H1 (cell line): ENCODE results near the gene FIG4. TPM values are rescaled to one million over a fixed set of nuclear protein-coding genes. Genes with fewer than 3 reads are reported as not detected.

Source experiments
- CTCF ChIA-PET: fragments of 300-600 bp; sonication (Branson Sonifier 250); formaldehyde crosslinking; loops from one replicate; lab custom pipeline; 2021; ENCODE audit not compliant: partially characterized antibody; lab: Charles Lee
- POLR2A ChIA-PET: fragments of 300-600 bp; sonication (Branson Sonifier 250); formaldehyde crosslinking; loops from one replicate; lab custom pipeline; 2021; ENCODE audit warnings: inconsistent platforms; ENCODE audit not compliant: partially characterized antibody; lab: Charles Lee
- DNase-seq, 2 experiments: peaks; one replicate each; pipeline versions ENCODE4 v3.0.0 to v3.0.0-alpha.2; 2010 to 2022; ENCODE audit warnings: low spot score in 2 of 2, low read depth in 1 of 2, mixed read lengths in 1 of 2
- FAIRE-seq: peaks from 2 replicates; lab custom pipeline; 2011; peaks lifted over from hg19 to GRCh38; lab: Jason Lieb, UNC
- H2AFZ ChIP-seq: 2 replicates; pipeline ENCODE4 v1.8.1; 2012; ENCODE audit warnings: low read length, inconsistent platforms
- H2AK5ac ChIP-seq: 2 replicates; pipeline ENCODE4 v1.6.1; 2013; ENCODE audit warnings: low read depth, low read length
- H2BK120ac ChIP-seq: replicated peaks from 2 replicates; pipeline ENCODE3; 2013; ENCODE audit warnings: low read depth, low read length, inconsistent platforms
- H2BK12ac ChIP-seq: 2 replicates; pipeline ENCODE4 v1.6.1; 2013; ENCODE audit warnings: low read depth, low read length
- H2BK15ac ChIP-seq: 2 replicates; pipeline ENCODE4 v1.6.1; 2013; ENCODE audit warnings: low read length
- H2BK20ac ChIP-seq: 2 replicates; pipeline ENCODE4 v1.6.1; 2013; ENCODE audit warnings: low read length
- H2BK5ac ChIP-seq: 2 replicates; pipeline ENCODE4 v1.6.1; 2013; ENCODE audit warnings: low read depth, low read length
- H3K14ac ChIP-seq: 2 replicates; pipeline ENCODE4 v1.6.1; 2013; ENCODE audit warnings: inconsistent platforms; ENCODE audit not compliant: insufficient read length
- H3K18ac ChIP-seq: 2 replicates; pipeline ENCODE4 v1.6.1; 2013; ENCODE audit warnings: low read length; ENCODE audit errors: extremely low read depth
- H3K23ac ChIP-seq: 2 replicates; pipeline ENCODE4 v1.6.1; 2013; ENCODE audit warnings: inconsistent platforms; ENCODE audit not compliant: insufficient read length
- H3K23me2 ChIP-seq: 2 replicates; pipeline ENCODE4 v1.6.1; 2013; ENCODE audit warnings: low read depth, low read length
- H3K27ac ChIP-seq: 2 replicates; pipeline ENCODE4 v1.6.1; 2011; ENCODE audit warnings: low read depth, low read length, inconsistent platforms
- H3K27me3 ChIP-seq, 4 experiments: replicated peaks in 1 of 4; 1 replicate in 1 of 4; 2 replicates in 3 of 4; pipeline versions ENCODE4 v1.6.1 to v1.8.1; 2011 to 2013; ENCODE audit warnings: low read length in 3 of 4, mild to moderate bottlenecking in 3 of 4, inconsistent platforms in 2 of 4, mixed read lengths in 2 of 4, moderate library complexity in 1 of 4; ENCODE audit not compliant: control insufficient read depth in 3 of 4, insufficient read depth in 3 of 4; ENCODE audit errors: extremely low read depth in 1 of 4
- H3K36me3 ChIP-seq, 4 experiments: 2 replicates each; pipeline versions ENCODE4 v1.6.1 to v1.8.1; 2011 to 2013; ENCODE audit warnings: mild to moderate bottlenecking in 4 of 4, low read length in 3 of 4, moderate library complexity in 2 of 4, control low read depth in 1 of 4, inconsistent platforms in 1 of 4; ENCODE audit not compliant: insufficient read depth in 4 of 4, control insufficient read depth in 2 of 4
- H3K4ac ChIP-seq: replicated peaks from 2 replicates; pipeline ENCODE3; 2013; ENCODE audit warnings: low read length, low read depth, mixed read lengths, inconsistent platforms; ENCODE audit not compliant: insufficient read length
- H3K4me1 ChIP-seq, 4 experiments: replicated peaks in 1 of 4; 1 replicate in 1 of 4; 2 replicates in 3 of 4; pipeline versions ENCODE4 v1.6.1 to v1.8.1; 2011 to 2013; ENCODE audit warnings: low read length in 3 of 4, inconsistent platforms in 2 of 4, mixed read lengths in 1 of 4; ENCODE audit not compliant: insufficient read depth in 4 of 4, control insufficient read depth in 3 of 4
- H3K4me2 ChIP-seq, 2 experiments: 2 replicates each; pipeline versions ENCODE4 v1.6.1 to v1.8.1; 2011 to 2013; ENCODE audit warnings: low read depth in 2 of 2, low read length in 2 of 2, control low read depth in 1 of 2, inconsistent platforms in 1 of 2, mild to moderate bottlenecking in 1 of 2; ENCODE audit not compliant: insufficient read depth in 1 of 2
- H3K4me3 ChIP-seq, 4 experiments: fragments of 200-600, 300-600 bp in 1 of 4; sonication (generic), shearing (Covaris generic), sonication (Bioruptor Twin) in 1 of 4; 2 replicates each; pipeline versions ENCODE4 v1.5.1 to v1.8.1; 2011 to 2016; ENCODE audit warnings: low read length in 4 of 4, low read depth in 3 of 4, control low read depth in 2 of 4, inconsistent platforms in 2 of 4, mild to moderate bottlenecking in 2 of 4, mixed read lengths in 1 of 4, moderate library complexity in 1 of 4; ENCODE audit not compliant: insufficient read depth in 2 of 4; ENCODE audit errors: extremely low read depth in 1 of 4
- H3K56ac ChIP-seq: replicated peaks from 2 replicates; pipeline ENCODE3; 2013; ENCODE audit warnings: low read depth, mild to moderate bottlenecking, mixed read lengths, low read length, inconsistent platforms; ENCODE audit not compliant: insufficient read length
- H3K79me1 ChIP-seq: 2 replicates; pipeline ENCODE4 v1.6.1; 2013; ENCODE audit warnings: low read depth, low read length, control low read depth
- H3K79me2 ChIP-seq, 2 experiments: 2 replicates each; pipeline versions ENCODE4 v1.6.1 to v1.8.1; 2012 to 2013; ENCODE audit warnings: low read length in 2 of 2, mild to moderate bottlenecking in 2 of 2, inconsistent platforms in 1 of 2; ENCODE audit not compliant: insufficient read depth in 2 of 2, control insufficient read depth in 1 of 2
- H3K9ac ChIP-seq, 4 experiments: replicated peaks in 1 of 4; 1 replicate in 1 of 4; 2 replicates in 3 of 4; pipeline versions ENCODE4 v1.6.1 to v1.8.1; 2011 to 2013; ENCODE audit warnings: low read depth in 3 of 4, low read length in 3 of 4, control low read depth in 2 of 4, mild to moderate bottlenecking in 2 of 4, moderate library complexity in 2 of 4, inconsistent platforms in 1 of 4; ENCODE audit errors: extremely low read depth in 1 of 4
- H3K9me3 ChIP-seq, 2 experiments: 2 replicates each; pipeline versions ENCODE4 v1.6.1 to v1.8.1; 2012 to 2013; ENCODE audit warnings: mild to moderate bottlenecking in 2 of 2, moderate library complexity in 2 of 2, control low read depth in 1 of 2, inconsistent platforms in 1 of 2, low read depth in 1 of 2, low read length in 1 of 2, mixed read lengths in 1 of 2; ENCODE audit not compliant: insufficient read depth in 2 of 2
- H4K20me1 ChIP-seq, 2 experiments: replicated peaks in 1 of 2; 2 replicates each; pipeline versions ENCODE3 to v1.8.1; 2011 to 2013; ENCODE audit warnings: inconsistent platforms in 2 of 2, low read length in 2 of 2, mild to moderate bottlenecking in 1 of 2; ENCODE audit not compliant: insufficient read depth in 2 of 2, control insufficient read depth in 1 of 2
- H4K5ac ChIP-seq: 2 replicates; pipeline ENCODE4 v1.6.1; 2013; ENCODE audit warnings: low read length, low read depth, mixed read lengths, inconsistent platforms; ENCODE audit not compliant: insufficient read length
- H4K8ac ChIP-seq: 2 replicates; pipeline ENCODE4 v1.8.0; 2013; ENCODE audit warnings: mild to moderate bottlenecking, moderate library complexity, low read length, inconsistent platforms; ENCODE audit not compliant: insufficient read depth; ENCODE audit errors: extremely low read depth
- H4K91ac ChIP-seq: replicated peaks from 2 replicates; pipeline ENCODE3; 2013; ENCODE audit warnings: low read length, mixed read lengths, inconsistent platforms; ENCODE audit not compliant: insufficient read length
- GTF2F1 ChIP-seq: IDR thresholded peaks from 2 replicates; pipeline ENCODE4 v1.6.1; 2012; ENCODE audit warnings: low read depth, low read length, improper control_type of control experiment, borderline replicate concordance
- NANOG ChIP-seq: IDR thresholded peaks from 2 replicates; pipeline ENCODE4 v1.6.1; 2011; ENCODE audit warnings: low read length, low read depth, mild to moderate bottlenecking, inconsistent platforms; ENCODE audit not compliant: insufficient read depth, poor library complexity, severe bottlenecking
- SRF ChIP-seq: IDR thresholded peaks from 2 replicates; pipeline ENCODE4 v1.6.1; 2011; ENCODE audit warnings: mild to moderate bottlenecking, low read depth, low read length, moderate library complexity
- TEAD4 ChIP-seq: IDR thresholded peaks from 2 replicates; pipeline ENCODE4 v1.6.1; 2012; ENCODE audit warnings: low read depth, low read length, inconsistent platforms, mixed read lengths
- WGBS, 2 experiments: shearing (Covaris generic) in 1 of 2; methylation state at CpG; one replicate each; pipeline versions ENCODE4 v1.1.6 to v1.1.7; 2013 to 2015; ENCODE audit warnings: low lambda C conversion rate in 2 of 2, mixed read lengths in 2 of 2, inconsistent platforms in 1 of 2, low coverage in 1 of 2, missing lambda C conversion rate in 1 of 2; ENCODE audit not compliant: insufficient replicate concordance in 2 of 2, insufficient coverage in 1 of 2, insufficient read length in 1 of 2; ENCODE audit errors: extremely low coverage in 1 of 2, missing lambda C conversion rate in 1 of 2; 5-methylcytosine and 5-hydroxymethylcytosine counted together
- polyA plus RNA-seq, 7 experiments: library from polyadenylated mRNA; depleted of rRNA in 3 of 7; stranded (reverse) in 5 of 7; unstranded in 2 of 7; fragments of >200 nt in 5 of 7; fragments of 200-250 nt in 2 of 7; gene quantifications; 1 replicate in 5 of 7; 2 replicates in 1 of 7; 4 replicates in 1 of 7; pipeline versions ENCODE4 v1.2.1 to v1.2.3, GENCODE V29; 2011 to 2013; ENCODE audit warnings: missing spikeins in 2 of 7, mixed read lengths in 2 of 7
- total RNA-seq: library from RNA; stranded (reverse); fragmentation: NEBNext Ultra II Directional; extraction: Animal tissue kit (Norgen Biotek cat#: 25700); gene quantifications from 2 replicates; pipeline ENCODE4 v1.2.1, GENCODE V29; 2021
- TF ChIP-seq, protein P1 (sequence below): IDR thresholded peaks from 2 replicates; pipeline ENCODE4 v1.6.1; 2012; ENCODE audit warnings: inconsistent platforms

The FIG4 gene
- total and polyA plus RNA-seq, 2 of the 8 experiments (the other 6 are each of a cell fraction or from before 2014, with no cell fraction given), result 11.8 to 21.9 TPM

GRCh38 chr6:109867009-109867969, 176.2 kb downstream of the FIG4 start:
- Histone ChIP-seq H3K9me3 (peaks cover 2 to 9% of the 10 kb centered on the region in 2 experiments; a peak in 2 of 4 replicates), H4K8ac (no peak overlapping the region), H3K79me1 (no peaks in the 10 kb centered on the region), H4K91ac (no peak overlapping the region), H2BK120ac (peak overlapping the region; percentile 40), H3K56ac (no peak overlapping the region), H3K9ac (no peak overlapping the region), H3K14ac (no peak overlapping the region), H3K23me2 (no peaks in the 10 kb centered on the region), H3K23ac (no peak overlapping the region), H3K4me2 (no peak overlapping the region), H3K4ac (no peak overlapping the region), H4K20me1 (no peaks in the 10 kb centered on the region), H2AK5ac (no peak overlapping the region), H3K4me3 (no peak overlapping the region), H2BK5ac (no peak overlapping the region), H2BK12ac (peak overlapping the region; percentile 35; the same call in 1 of the 2 replicates), H3K4me1 (peaks cover 0 to 17% (median 10%) of the 10 kb centered on the region in 4 experiments; a peak in 5 of 7 replicates), H2AFZ (peak overlapping the region; percentile 91), H2BK20ac (peak overlapping the region; percentile 24; the same call in 1 of the 2 replicates), H4K5ac (no peak overlapping the region), H3K27me3 (no peaks in the 10 kb centered on the region), H3K18ac (no peak overlapping the region), H3K79me2 (no peaks in the 10 kb centered on the region), H3K27ac (no peak overlapping the region), H2BK15ac (no peak overlapping the region), H3K36me3 (no peaks in the 10 kb centered on the region; a peak in 1 of 8 replicates)
- POLR2A ChIA-PET, result no interaction called here
- DNase-seq (no peak), FAIRE-seq (peak; percentile 7)
- CTCF ChIA-PET, result interaction anchor here (0.6 to 3.4 kb wide), 7 partner anchors 8 to 546 kb away, joined by 3 to 25 read pairs (median 3); no protein-coding TSS in a partner anchor
- WGBS, 2 experiments, result 82% methylated on average over 6 of the region's 7 CpGs; no CpG with 5 or more reads in 1 of the 2 experiments
- TF ChIP-seq TEAD4 (no peak), GTF2F1 (no peak), SRF (no peak), NANOG (no peak)
- TF ChIP-seq, protein P1, sequence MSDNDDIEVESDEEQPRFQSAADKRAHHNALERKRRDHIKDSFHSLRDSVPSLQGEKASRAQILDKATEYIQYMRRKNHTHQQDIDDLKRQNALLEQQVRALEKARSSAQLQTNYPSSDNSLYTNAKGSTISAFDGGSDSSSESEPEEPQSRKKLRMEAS, result no peak
